Activated CD4-positive, alpha-beta T cell treated with anti-CD3 and anti-CD28 coated beads, Interleukin-2, amount 50 U/mL, for 24 hours (primary cell): ENCODE results near the gene JPT2.
"Not testable (repeated sequence)": the region's sequence is repeated elsewhere in the genome, so short reads cannot be mapped to it uniquely, and the experiment has no call there.

ENCODE experiments used
- DNase-seq, 2 donors: peaks; one replicate each; pipeline ENCODE4 v3.0.0-alpha.2; 2020; ENCODE audit warnings: low read depth in 1 of 2, low spot score in 1 of 2

The JPT2 gene

GRCh38 chr16:1705688-1706385 lies 27.8 kb downstream of the JPT2 start, which contains the start of gene MAPK8IP3:
TSS of gene MAPK8IP3 (plus strand) at chr16:1706195. CDS start at chr16:1706340, 145 bp downstream.
- DNase-seq, result peak; percentile 87 to 99

DNA sequence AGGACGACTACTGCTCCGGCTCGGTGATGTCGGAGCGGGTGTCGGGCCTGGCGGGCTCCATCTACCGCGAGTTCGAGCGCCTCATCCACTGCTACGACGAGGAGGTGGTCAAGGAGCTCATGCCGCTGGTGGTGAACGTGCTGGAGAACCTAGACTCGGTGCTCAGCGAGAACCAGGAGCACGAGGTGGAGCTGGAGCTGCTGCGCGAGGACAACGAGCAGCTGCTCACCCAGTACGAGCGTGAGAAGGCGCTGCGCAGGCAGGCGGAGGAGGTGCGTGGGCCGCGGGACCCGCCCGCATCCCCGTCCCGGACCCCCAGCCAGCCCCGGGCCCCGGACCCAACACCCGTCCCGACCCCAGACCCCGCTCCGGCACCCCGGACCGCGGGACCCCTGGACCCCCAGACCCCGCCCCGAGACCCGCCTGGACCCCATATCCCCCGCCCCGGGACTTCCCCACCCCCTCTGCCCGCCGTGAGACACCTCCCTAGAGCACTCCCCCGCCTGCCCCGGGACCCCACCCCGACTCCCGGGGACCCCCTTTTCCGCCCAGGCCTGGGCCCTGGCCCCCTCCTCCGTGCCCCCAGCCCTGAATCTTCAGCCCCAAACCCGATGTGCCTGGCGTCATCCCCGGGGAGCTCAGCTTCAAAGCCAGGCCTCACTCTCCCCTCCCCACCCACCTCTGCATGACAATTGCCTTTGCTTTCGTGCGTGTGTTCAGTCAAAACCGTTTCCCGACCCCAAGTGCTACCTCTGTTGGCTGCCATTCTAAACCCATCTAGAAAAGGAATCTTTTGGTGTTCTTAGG lies 28.5 kb downstream of the JPT2 start:
- DNase-seq, result peak; percentile 6 to 13

DNA sequence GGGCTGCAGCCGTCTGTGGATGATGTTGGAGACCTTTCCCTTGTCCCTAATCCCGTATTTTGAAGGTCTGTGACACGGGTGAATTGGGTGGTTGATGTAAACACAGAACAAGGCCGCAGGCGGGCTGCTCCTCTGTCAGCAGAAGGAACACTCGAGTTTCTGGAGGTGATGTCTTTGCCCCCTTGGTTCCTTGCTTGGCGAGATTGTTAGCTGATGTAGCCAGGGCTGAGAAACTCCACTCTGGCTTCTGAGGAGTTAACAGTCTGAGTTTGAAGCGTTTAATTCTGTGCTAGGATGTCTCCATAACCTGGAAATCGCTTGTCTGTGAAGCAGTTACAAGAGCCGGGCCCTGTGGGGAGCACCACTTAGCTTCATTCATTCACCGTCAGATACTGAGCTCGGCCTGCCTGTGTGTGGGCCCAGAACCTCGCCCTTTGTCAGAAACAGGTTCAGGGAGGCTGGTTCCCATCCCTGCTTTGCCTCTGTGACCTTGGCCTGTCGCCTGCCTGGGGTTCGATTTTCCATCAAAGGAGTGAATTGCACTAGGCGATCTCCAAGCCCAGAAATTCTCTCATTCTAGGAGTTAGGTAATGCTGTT lies 29.2 kb downstream of the JPT2 start:
- no peak for DNase-seq

GRCh38 chr16:1708083-1708767 lies 30.1 kb downstream of the JPT2 start:
- DNase-seq, result no peak

- no peak for DNase-seq
Measured at GRCh38 chr16:1708768-1709180, 30.7 kb downstream of the JPT2 start.

- no peak for DNase-seq
Measured at GRCh38 chr16:1709356-1709755, 31.3 kb downstream of the JPT2 start.

DNA sequence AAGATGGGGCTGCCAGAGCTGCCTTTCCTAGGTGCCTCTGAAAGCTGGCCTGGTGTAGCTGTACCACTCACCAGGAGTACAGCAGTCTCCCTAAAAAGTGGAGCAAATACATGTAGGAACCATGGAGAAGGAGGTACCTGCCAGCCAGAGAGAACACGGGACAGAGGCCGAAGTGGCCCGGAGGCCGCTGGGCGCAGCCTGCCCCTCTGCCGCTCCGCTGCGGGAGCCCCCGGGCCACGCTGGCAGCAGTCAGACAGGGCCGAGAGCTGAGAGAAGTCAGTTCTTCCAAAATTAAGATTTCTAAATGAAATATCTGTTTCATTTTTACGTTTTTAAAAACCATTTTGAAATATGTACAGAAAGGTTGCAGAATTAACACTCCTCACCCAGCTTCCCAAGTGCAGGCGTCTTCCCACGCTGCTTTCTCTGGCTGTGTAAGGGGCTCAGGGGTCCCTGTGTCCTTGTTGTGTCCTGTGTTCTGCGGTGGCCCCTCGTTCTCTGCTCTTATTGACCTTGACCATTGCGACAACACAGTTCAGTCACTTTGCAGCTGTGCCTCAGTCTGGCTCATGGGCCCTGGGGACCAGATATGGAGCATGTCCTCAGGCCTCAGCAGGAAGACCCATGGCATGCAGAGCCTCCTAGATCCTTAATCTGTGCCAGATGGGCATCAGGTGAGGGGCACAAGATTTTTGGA lies 32.9 kb downstream of the JPT2 start:
- DNase-seq, result no peak

- DNase-seq, result no peak
Measured at GRCh38 chr16:1712791-1713261, 34.7 kb downstream of the JPT2 start.

DNA sequence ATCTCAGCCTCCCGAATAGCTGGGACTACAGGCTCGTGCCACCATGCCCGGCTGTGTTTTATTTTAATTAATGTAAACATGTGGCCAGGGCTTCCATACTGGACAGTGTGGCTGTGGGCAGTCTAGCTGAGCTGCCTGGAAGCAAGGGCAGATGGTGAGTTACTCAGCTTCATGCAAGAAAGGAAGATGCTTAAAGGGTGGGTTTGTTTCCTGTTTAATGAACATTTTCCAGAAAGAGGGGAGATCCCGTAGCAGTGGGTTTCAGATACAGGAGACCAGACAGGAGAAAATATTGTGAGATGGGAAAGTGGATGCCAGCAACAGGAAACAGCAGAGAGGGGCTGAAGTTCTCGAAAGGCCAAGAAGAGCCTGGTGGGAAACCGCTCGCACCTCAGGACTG lies 35.3 kb downstream of the JPT2 start:
- no peak for DNase-seq

DNA sequence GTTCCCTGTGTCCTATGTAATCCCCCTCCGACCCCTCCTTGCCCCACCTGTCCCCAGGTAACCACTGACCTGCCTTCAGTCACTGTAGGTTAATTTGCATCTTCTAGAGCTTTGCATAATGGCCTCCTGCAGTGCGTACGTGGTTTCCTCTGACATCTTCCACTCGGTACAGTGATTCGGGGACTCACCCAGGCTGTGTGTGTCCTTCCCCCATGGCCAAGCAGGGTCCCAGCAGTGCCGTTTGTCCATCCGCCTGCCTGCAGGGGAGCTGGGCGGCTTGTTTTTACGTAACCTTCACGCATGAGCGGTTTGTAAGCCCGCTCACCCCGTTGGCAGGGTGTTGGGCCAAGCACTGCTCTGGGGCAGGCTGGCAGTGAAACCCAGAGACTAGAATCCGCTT lies 35.9 kb downstream of the JPT2 start:
- no peak for DNase-seq

DNA sequence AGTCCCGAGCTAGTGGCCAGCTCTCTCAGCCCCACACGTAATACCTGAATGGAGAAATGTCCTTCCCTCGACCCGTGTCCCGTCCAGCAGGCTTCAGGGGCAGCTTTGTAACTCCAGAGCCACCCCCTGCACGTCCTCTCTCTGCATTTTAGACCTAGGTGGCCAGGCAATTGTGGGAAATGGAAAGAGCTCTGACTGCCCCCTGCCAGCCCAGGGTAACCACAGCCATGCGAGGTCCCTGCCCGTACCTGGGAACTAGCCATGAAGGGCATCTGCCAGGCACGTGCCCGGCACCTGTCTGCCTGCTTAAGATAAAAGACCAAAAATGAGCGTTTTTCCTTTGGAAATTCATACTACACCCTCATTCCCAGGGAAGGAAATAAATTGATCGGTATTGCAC lies 37.1 kb downstream of the JPT2 start:
- no peak for DNase-seq

DNA sequence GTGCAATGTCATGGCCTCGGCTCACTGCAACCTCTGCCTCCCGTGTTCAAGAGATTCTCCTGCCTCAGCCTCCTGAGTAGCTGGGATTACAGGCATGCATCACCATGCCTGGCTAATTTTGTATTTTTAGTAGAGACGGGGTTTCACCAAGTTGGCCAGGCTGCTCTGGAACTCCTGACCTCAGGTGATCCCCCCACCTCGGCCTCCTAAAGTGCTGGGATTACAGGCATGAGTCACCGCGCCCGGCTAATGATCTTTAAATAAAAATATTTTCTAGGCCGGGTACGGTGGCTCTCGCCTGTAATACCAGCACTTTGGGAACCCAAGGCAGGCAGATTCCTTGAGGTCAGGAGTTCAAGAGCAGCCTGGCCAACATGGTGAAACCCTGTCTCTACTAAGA lies 40.2 kb downstream of the JPT2 start:
- not testable (repeated sequence) for DNase-seq

DNA sequence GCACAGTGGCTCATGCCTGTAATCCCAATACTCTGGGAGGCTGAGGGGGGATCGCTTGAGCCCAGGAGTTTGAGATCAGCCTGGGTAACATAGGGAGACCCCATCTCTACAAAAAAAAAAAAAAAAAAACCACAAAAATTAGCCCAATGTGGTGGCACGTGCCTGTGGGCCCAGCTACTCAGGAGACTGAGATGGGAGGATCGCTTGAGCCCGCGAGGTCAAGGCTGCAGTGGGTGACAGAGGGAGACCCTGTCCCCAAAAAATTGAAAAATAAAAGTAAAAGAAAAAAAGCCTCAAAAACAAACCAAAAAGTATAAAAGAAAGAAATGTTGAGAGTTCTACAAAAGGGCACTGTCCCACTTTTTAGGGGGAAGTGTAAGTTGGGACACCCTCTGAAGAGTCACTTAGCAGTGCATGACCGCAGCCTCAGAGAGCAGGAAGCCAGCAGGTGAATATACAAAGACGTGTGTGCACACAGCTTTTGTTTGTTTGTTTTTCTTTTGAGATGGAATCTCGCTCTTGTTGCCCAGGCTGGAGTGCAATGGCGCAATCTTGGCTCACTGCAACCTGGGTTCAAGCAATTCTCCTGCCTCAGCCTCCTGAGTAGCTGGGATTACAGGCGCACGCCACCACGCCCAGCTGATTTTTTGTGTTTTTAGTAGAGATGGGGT lies 41.6 kb downstream of the JPT2 start:
- not testable (repeated sequence) for DNase-seq

DNA sequence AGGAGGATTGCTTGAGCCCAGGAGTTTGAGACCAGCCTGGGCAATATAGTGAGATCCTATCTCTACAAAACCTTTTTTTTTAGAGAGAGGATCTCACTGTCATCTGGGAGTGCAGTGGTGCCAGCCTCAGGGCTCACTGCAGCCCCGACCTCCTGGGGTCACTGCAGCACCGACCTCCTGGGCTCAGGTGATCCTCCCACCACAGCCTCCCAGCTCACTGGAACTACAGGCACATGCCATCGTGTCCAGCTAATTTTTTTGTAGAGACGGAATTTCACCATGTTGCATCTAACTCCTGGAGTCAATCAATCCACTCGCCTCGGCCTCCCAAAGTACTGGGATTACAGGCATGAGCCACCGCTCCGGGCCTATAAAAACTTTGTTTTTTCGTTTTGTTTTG lies 43.3 kb downstream of the JPT2 start:
- DNase-seq, result no peak

DNA sequence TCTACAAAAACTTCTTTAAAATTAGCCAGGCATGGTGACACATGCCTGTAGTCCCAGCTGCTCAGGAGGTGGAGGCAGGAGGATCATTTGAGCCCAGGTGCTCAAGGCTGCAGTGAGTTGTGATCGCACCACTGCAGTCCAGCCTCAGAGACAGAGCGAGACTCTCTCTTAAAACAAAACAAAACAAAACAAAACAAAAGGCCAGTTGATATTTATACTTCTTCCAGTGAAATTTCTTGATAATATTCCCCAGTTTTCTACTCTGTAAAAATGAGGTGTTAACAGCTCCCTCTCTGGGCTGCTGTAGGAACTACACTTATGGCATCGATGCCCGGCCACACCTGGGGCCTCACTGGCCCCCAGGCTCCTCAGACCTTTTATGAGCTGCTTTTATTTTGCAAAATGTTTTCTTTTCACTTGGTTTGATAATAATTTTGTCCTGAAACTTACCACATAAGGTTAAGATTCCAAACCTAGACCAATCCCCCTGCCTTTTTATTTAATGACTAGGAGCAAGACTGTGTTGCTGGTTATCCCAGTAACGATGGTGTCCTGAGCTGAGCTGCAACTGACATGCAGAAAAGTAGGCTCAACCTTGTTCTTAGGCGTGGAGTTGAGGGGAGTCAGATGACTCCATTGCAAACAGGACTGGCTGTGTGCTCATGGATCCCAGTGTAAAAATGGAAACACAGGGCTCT lies 45.5 kb downstream of the JPT2 start:
- DNase-seq, result no peak

DNA sequence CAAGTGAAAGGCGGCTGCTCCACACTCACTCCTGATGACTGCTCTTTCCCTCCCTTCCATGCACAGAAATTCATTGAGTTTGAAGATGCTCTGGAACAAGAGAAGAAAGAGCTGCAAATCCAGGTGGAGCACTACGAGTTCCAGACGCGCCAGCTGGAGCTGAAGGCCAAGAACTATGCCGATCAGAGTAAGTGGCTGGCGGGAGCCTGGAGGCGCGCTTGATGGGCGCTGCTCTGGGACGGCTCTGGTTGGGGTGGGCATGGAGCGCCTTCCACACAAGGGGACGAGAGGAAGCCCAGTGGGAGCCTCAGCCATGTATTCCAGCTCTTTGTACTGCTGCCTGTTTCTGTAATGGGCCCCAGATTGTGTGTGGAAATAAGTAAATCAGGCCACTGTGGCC lies 46.4 kb downstream of the JPT2 start:
- no peak for DNase-seq

- no peak for DNase-seq
Measured at GRCh38 chr16:1726661-1727502, 48.8 kb downstream of the JPT2 start.
